Activated CD4-positive, alpha-beta T cell treated with anti-CD3 and anti-CD28 coated beads, Interleukin-2, Interleukin-6, amounts not matched to agents 100 ng/mL and 50 ng/mL, durations not matched to agents 16 hours and 8 hours (primary cell): ENCODE measurements around the gene CAMSAP1.
"Not testable (repeated sequence)": the region's sequence is repeated elsewhere in the genome, so short reads cannot be mapped to it uniquely, and the experiment has no call there.

Experiments
- DNase-seq: peaks from one replicate; pipeline ENCODE4 v3.0.0-alpha.2; 2020

The CAMSAP1 gene, protein sequence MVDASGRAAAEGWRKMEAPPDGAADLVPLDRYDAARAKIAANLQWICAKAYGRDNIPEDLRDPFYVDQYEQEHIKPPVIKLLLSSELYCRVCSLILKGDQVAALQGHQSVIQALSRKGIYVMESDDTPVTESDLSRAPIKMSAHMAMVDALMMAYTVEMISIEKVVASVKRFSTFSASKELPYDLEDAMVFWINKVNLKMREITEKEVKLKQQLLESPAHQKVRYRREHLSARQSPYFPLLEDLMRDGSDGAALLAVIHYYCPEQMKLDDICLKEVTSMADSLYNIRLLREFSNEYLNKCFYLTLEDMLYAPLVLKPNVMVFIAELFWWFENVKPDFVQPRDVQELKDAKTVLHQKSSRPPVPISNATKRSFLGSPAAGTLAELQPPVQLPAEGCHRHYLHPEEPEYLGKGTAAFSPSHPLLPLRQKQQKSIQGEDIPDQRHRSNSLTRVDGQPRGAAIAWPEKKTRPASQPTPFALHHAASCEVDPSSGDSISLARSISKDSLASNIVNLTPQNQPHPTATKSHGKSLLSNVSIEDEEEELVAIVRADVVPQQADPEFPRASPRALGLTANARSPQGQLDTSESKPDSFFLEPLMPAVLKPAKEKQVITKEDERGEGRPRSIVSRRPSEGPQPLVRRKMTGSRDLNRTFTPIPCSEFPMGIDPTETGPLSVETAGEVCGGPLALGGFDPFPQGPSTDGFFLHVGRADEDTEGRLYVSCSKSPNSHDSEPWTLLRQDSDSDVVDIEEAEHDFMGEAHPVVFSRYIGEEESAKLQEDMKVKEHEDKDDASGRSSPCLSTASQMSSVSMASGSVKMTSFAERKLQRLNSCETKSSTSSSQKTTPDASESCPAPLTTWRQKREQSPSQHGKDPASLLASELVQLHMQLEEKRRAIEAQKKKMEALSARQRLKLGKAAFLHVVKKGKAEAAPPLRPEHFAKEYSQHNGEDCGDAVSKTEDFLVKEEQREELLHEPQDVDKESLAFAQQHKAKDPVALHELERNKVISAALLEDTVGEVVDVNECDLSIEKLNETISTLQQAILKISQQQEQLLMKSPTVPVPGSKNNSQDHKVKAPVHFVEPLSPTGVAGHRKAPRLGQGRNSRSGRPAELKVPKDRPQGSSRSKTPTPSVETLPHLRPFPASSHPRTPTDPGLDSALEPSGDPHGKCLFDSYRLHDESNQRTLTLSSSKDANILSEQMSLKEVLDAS (N-terminal part only)

GRCh38 chr9:135907431-135908092 is at the start of gene CAMSAP1:
Gene CAMSAP1, minus strand, starts transcription at chr9:135907546. Its CDS starts 387 bp downstream, at chr9:135907159.
- DNase-seq: peak; percentile 96

GRCh38 chr9:135956802-135957174 is 49.4 kb upstream of the CAMSAP1 start:
- no peak for DNase-seq

GRCh38 chr9:135955934-135956801 is 48.8 kb upstream of the CAMSAP1 start:
- DNase-seq: no peak

DNA sequence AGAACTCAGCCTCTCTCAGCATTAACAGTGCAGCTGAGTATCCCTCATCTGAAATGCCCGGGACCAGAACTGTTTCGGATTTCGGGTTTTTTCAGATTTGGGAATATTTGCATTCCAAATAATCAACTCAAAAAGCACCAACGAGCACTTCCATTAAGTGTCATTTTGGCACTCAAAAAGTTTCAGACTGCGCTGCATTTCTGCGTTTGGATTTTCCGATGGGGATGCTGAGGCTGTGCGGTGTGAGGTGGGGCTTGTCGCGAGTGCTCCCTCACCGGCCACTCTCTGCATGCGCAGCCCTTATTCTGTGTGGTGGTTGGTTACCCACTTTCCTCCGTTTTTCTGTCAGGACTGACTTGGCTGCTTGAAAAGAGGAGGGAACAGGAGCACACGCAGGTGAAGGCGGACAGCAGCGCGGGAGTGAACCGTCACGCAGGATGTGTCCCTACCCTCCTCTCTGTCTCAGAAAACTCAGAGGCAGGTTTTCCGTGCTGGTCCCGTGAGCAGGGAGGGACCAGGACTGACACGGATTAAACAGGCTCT is 45.4 kb upstream of the CAMSAP1 start:
- DNase-seq: no peak

DNA sequence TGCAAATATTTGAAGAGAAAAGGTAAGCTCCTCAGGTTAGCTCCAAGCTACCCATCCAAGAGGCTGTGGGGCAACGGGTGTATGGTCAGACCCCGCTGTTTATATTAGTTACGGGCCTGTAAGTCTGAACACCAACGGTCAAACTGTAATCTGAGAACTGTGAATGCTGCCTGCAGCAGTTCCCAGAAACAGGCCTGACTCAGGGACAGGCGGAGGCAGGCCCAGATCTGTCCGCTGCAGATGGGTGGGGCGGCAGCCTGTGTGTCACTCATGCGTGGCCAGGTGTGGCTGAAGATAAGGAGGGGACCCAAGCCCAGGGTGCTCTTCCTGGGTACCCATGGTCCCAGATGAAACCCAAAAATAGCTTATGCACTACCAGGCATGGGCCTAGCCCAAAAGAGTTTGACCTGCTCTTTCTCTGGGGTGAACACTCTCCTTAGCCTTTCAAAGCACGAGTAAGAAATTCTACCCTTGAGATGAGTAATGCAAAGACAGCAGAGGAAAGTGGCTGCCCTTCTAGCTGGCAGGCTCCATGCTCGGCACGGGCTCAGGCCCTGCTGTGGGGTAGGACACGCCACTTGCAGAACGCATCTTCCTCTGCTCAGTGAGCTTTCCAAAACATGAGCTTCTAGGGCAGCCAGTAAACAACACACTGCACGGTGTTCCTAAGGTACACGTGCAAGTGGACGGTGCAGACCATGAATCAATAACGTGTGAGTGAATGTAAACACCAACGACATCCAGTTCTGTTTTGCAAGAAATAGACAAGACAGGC is 44.7 kb upstream of the CAMSAP1 start:
- DNase-seq: no peak

DNA sequence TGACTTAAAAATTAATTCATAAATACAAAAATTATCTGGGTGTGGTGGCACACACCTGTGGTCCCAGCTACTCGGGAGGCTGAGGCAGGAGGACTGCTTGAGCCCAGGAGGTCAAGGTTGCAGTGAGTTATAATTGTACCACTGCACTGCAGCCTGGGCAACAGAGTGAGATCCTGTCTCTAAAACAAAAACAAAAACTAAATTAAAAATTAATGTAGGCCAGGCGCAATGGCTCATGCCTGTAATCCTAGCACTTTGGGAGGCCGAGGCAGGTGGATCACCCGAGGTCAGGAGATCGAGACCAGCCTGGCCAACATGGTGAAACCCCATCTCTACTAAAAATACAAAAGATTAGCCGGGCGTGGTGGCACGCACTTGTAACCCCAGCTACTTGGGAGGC is 44.0 kb upstream of the CAMSAP1 start:
- not testable (repeated sequence) for DNase-seq

- DNase-seq: not testable (repeated sequence)
Measured at GRCh38 chr9:135950841-135951240, 43.5 kb upstream of the CAMSAP1 start.

- DNase-seq: no peak
Measured at GRCh38 chr9:135950135-135950682, 42.9 kb upstream of the CAMSAP1 start.

GRCh38 chr9:135949501-135950134 is 42.3 kb upstream of the CAMSAP1 start:
- DNase-seq: no peak

DNA sequence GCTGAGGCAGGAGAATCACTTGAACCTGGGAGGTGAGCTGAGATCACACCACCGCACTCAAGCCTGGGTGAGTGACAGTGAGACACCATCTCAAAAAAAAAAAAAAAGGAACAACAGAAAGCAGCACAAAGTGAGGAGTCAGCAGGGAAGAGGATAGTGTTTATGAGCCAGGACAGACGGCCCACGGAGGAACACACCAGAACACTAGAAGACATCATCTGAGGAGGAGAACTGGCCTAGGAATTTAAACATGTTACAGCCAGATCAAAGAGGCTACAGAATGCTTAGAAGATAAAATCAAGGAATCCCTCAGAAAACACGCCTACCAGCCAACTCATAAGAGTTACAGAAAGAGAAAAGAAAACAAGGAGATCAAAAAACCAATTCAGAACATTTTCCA is 41.6 kb upstream of the CAMSAP1 start:
- DNase-seq: no peak

DNA sequence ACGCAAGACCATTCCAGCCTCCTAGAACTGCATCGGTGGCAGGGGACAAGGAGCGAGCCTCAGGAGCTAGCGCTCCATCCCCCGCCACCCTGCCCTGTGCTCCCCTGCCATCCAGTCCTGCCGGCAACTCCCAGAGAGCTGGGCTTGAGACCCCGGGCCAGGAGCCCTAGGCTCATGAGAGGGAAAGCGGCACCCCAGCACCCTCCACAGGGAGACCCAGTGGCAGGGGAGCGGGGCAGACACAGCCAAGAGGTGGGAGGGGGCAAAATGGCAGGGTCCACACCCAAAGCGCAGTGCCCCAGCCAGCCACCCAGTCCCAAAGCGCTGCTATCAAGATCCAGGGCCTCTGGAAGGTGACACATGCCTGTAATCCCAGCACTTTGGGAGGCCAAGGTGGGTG is 41.1 kb upstream of the CAMSAP1 start:
- DNase-seq: no peak

GRCh38 chr9:135947582-135947981 is 40.2 kb upstream of the CAMSAP1 start:
- DNase-seq: no peak

DNA sequence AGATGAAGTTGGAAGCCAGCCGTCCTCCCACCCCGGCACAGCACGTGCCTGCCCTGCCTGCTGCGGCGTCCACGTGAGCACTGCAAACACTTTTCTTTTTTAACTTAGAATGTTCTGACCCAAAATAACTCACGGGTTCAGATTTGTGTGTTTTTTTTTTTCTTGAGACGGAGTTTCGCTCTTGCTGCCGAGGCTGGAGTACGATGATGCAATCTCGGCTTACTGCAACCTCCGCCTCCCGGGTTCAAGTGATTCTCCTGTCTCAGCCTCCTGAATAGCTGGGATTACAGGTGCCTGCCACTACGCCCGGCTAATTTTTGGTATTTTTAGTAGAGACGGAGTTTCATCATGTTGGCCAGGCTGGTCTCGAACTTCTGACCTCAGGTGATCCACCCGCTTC is 39.8 kb upstream of the CAMSAP1 start:
- DNase-seq: not testable (repeated sequence)

- no peak for DNase-seq
Measured at GRCh38 chr9:135946392-135946994, 39.1 kb upstream of the CAMSAP1 start.

DNA sequence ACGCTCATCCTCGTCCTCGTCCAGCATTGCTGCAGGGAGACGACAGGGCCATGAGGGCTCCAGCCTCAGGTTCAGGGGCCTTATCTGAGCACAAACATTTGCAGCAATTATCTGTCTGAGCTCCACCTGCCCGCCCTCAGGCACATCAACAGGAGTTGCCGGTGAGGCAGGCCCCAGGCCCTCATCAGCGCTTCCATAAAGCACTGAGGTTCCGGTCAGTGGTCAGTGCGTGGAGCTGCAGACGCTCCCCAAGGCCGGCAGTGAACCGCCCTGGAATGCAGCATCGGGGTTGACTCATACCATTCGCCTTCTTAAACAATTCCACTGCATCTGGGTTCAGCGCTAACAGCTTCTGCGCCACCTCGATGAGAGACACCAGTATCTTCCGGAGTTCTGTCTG is 38.6 kb upstream of the CAMSAP1 start:
- DNase-seq: no peak

GRCh38 chr9:135944444-135945252 is 37.3 kb upstream of the CAMSAP1 start:
- no peak for DNase-seq

- not testable (repeated sequence) for DNase-seq
Measured at GRCh38 chr9:135943604-135944003, 36.3 kb upstream of the CAMSAP1 start.

- DNase-seq: no peak
Measured at GRCh38 chr9:135941288-135941995, 34.1 kb upstream of the CAMSAP1 start.
